GM15510 (cell line): ENCODE data around the gene WIPI1.

ENCODE experiments used
- POLR2A ChIP-seq: IDR thresholded peaks from 3 replicates; pipeline ENCODE4 v1.6.1; 2011; ENCODE audit warnings: borderline replicate concordance; ENCODE audit not compliant: insufficient read length; ENCODE audit errors: extremely low read depth

The WIPI1 gene

GRCh38 chr17:68387435-68388218 is 69.7 kb downstream of the WIPI1 start:
- TF ChIP-seq POLR2A: no peak

- no peak for TF ChIP-seq POLR2A
Observed at GRCh38 chr17:68385490-68386215, 71.6 kb downstream of the WIPI1 start.

GRCh38 chr17:68384941-68385340 is 72.4 kb downstream of the WIPI1 start:
- TF ChIP-seq POLR2A: no peak

GRCh38 chr17:68384471-68384870 is 72.8 kb downstream of the WIPI1 start:
- no peak for TF ChIP-seq POLR2A

GRCh38 chr17:68383443-68384321 is 73.6 kb downstream of the WIPI1 start:
- no peak for TF ChIP-seq POLR2A

- no peak for TF ChIP-seq POLR2A
Observed at GRCh38 chr17:68383120-68383442, 74.2 kb downstream of the WIPI1 start.

GRCh38 chr17:68382582-68383085 is 74.7 kb downstream of the WIPI1 start:
- TF ChIP-seq POLR2A: no peak

- TF ChIP-seq POLR2A: no peak
Observed at GRCh38 chr17:68381076-68381900, 76.0 kb downstream of the WIPI1 start.

GRCh38 chr17:68379692-68380677 is 77.3 kb downstream of the WIPI1 start:
- no peak for TF ChIP-seq POLR2A

GRCh38 chr17:68379177-68379510 is 78.2 kb downstream of the WIPI1 start:
- no peak for TF ChIP-seq POLR2A

- TF ChIP-seq POLR2A: no peak
Observed at GRCh38 chr17:68378268-68379176, 78.8 kb downstream of the WIPI1 start.

GRCh38 chr17:68377771-68378267 is 79.5 kb downstream of the WIPI1 start:
- TF ChIP-seq POLR2A: no peak
